ENCODE measurements around the gene CTBP2. TPM values are rescaled to one million over a fixed set of nuclear protein-coding genes. Genes with fewer than 3 reads are reported as not detected.

The CTBP2 gene
- total and polyA plus RNA-seq, 11 donors = 10.1 to 45.5 (median 29.1) TPM

DNA sequence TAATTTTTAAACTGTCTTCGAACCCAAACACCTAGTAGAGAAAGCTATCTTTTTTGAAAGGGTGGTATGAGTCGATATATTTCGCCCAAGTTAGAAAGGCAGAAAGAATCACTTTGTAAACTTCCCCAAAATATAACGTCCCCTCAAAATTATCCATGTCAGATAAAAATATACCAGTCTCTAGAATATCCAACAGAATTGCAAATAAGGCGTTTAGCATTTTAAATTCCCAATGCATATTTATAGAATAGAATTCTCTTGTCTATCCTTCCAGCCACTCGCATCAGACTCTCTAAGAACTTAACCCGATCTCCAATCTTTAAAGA is 2.1 kb downstream of the CTBP2 start:
- H3K4me1 ChIP-seq = peaks cover 12 to 64% (median 53%) of the 10 kb centered on the region in 12 donors
- 9 to 17% (median 15%) methylated on average over 7 of the region's 7 CpGs for WGBS, 4 donors
- intact Hi-C loops (cut with DNase I) = loop anchor here (5.0 to 10.0 kb wide), 13 partner anchors 36 to 559 kb away; partner anchors contain the start of gene EDRF1 (in 1 of the 10)

GRCh38 chr10:125157505-125157904 is 2.9 kb downstream of the CTBP2 start:
- Histone ChIP-seq H3K4me3 (peak overlapping the region in 10 of 12 donors; percentile 16 to 98 (median 90)), H3K27ac (peak overlapping the region in 9 of 12 donors; percentile 6 to 99 (median 92)), H3K36me3 (no peaks in the 10 kb centered on the region), H3K4me1 (peaks cover 12 to 71% (median 60%) of the 10 kb centered on the region in 12 donors), H3K27me3 (no peaks in the 10 kb centered on the region), H3K9me3 (no peaks in the 10 kb centered on the region)
- WGBS, 4 donors = 37 to 46% (median 39%) methylated on average over 3 of the region's 3 CpGs
- ATAC-seq (no peak), DNase-seq (no peak)
- no peak for TF ChIP-seq POLR2A (IDR thresholded peaks at IDR 0.05)
- TF ChIP-seq, protein P1, sequence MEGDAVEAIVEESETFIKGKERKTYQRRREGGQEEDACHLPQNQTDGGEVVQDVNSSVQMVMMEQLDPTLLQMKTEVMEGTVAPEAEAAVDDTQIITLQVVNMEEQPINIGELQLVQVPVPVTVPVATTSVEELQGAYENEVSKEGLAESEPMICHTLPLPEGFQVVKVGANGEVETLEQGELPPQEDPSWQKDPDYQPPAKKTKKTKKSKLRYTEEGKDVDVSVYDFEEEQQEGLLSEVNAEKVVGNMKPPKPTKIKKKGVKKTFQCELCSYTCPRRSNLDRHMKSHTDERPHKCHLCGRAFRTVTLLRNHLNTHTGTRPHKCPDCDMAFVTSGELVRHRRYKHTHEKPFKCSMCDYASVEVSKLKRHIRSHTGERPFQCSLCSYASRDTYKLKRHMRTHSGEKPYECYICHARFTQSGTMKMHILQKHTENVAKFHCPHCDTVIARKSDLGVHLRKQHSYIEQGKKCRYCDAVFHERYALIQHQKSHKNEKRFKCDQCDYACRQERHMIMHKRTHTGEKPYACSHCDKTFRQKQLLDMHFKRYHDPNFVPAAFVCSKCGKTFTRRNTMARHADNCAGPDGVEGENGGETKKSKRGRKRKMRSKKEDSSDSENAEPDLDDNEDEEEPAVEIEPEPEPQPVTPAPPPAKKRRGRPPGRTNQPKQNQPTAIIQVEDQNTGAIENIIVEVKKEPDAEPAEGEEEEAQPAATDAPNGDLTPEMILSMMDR (IDR thresholded peaks at IDR 0.05) = no peak
- intact Hi-C loops (cut with DNase I) = loop anchor here (5.0 to 10.0 kb wide), 13 partner anchors 35 to 560 kb away; partner anchors contain the start of gene EDRF1 (in 1 of the 10)

More for the DNA sequence above, 2.1 kb downstream of the CTBP2 start:
- Histone ChIP-seq H3K36me3 (no peaks in the 10 kb centered on the region), H3K27ac (peak overlapping the region; percentile 91 to 99 (median 98)), H3K27me3 (no peaks in the 10 kb centered on the region), H3K9me3 (no peaks in the 10 kb centered on the region), H3K4me3 (peak overlapping the region; percentile 72 to 98 (median 90))
- no peak for TF ChIP-seq POLR2A (IDR thresholded peaks at IDR 0.05)
- TF ChIP-seq, protein P1 (IDR thresholded peaks at IDR 0.05) = no peak
- ATAC-seq (no peak), DNase-seq (no peak)

DNA sequence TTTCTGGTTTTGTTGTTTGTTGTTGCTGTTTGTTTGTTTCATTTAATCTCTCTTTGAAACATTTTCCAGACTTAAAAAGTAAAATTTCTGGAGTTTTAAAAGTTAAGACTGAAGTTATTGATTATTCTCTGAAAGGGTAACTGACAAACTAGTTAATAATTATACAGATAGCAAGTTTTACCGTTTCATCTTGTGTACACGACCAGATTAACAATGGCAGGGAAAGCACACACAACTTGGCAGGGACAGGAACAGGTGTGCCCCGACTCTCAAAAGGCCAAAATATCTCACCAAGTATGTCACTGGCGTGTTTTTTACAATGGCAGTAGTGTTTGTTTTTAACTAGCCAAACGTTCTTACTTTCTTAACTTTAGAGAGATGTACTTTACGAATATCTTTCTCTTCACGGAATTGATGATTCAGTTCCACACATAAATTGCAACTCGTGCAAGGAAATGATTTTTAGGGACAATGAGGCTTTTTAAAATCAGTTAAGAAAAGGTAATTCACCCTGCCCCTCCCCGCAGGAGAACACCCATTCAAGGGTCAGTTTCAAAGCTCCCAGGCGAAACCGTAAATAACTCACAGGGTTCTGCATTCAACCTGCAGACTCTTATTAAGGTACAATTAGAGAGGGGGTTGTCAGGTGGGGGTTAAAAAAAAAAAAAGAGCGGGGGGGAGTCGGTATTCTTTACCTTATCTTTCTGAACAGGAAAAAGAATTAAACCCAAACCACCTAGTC is 3.5 kb downstream of the CTBP2 start:
- DNase-seq (no peak), ATAC-seq (no peak)
- 31 to 36% (median 35%) methylated on average over 13 of the region's 13 CpGs for WGBS, 4 donors
- intact Hi-C loops (cut with DNase I) = loop anchor here (5.0 to 10.0 kb wide), 13 partner anchors 35 to 560 kb away; partner anchors contain the start of gene EDRF1 (in 1 of the 10)
- Histone ChIP-seq H3K4me3 (peak overlapping the region in 10 of 12 donors; percentile 16 to 98 (median 90)), H3K4me1 (peaks cover 12 to 73% (median 65%) of the 10 kb centered on the region in 12 donors), H3K9me3 (no peaks in the 10 kb centered on the region), H3K27me3 (no peaks in the 10 kb centered on the region), H3K36me3 (no peaks in the 10 kb centered on the region), H3K27ac (peak overlapping the region in 9 of 12 donors; percentile 12 to 99 (median 92))
- TF ChIP-seq, protein P1 (IDR thresholded peaks at IDR 0.05) = no peak
- no peak for TF ChIP-seq POLR2A (IDR thresholded peaks at IDR 0.05)

DNA sequence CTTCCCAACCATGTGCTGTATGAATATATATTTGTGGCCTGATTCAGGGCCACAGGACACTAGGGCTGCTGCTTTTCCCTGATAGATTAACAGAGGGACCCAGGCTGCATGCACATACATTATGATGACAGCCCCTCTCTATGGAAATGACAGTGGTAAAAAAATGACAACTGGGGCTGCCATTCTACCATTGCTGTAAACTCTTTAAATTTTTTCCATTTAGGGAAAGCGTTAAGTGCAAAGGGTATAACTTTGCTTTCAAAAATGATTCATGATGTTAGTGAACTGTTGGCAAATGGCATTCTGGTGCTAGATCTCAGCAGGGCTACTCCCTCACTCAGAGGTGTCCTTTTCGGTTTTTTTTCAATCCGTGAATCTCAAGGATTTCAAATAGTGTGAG is 4.2 kb downstream of the CTBP2 start:
- DNase-seq (no peak), ATAC-seq (no peak)
- TF ChIP-seq POLR2A (IDR thresholded peaks at IDR 0.05) = no peak
- TF ChIP-seq, protein P1 (IDR thresholded peaks at IDR 0.05) = no peak
- WGBS, 4 donors = 58 to 71% (median 65%) methylated on average over 3 of the region's 3 CpGs
- peaks cover 0 to 2% (median 0%) of the 10 kb centered on the region in 9 donors for H3K36me3 ChIP-seq
- H3K9me3 ChIP-seq = no peaks in the 10 kb centered on the region
- no peak overlapping the region for H3K4me3 ChIP-seq
- peak overlapping the region in 7 of 12 donors; percentile 2 to 99 (median 73) for H3K27ac ChIP-seq
- H3K27me3 ChIP-seq = no peaks in the 10 kb centered on the region
- peaks cover 12 to 73% (median 63%) of the 10 kb centered on the region in 12 donors for H3K4me1 ChIP-seq
- intact Hi-C loops (cut with DNase I) = loop anchor here (5.0 to 10.0 kb wide), 13 partner anchors 34 to 561 kb away; partner anchors contain the start of gene EDRF1 (in 1 of the 10)
